Stimulated activated CD8-positive, alpha-beta memory T cell treated with anti-CD3 and anti-CD28 coated beads, Interleukin-12 subunit alpha, Interleukin-12 subunit beta, amount 100 ng/mL, for 1 hour (primary cell): ENCODE results near the gene PPFIBP2.

Source experiments
- DNase-seq: peaks from one replicate; pipeline ENCODE4 v3.0.0-alpha.2; 2020; ENCODE audit warnings: low read depth

The PPFIBP2 gene

DNA sequence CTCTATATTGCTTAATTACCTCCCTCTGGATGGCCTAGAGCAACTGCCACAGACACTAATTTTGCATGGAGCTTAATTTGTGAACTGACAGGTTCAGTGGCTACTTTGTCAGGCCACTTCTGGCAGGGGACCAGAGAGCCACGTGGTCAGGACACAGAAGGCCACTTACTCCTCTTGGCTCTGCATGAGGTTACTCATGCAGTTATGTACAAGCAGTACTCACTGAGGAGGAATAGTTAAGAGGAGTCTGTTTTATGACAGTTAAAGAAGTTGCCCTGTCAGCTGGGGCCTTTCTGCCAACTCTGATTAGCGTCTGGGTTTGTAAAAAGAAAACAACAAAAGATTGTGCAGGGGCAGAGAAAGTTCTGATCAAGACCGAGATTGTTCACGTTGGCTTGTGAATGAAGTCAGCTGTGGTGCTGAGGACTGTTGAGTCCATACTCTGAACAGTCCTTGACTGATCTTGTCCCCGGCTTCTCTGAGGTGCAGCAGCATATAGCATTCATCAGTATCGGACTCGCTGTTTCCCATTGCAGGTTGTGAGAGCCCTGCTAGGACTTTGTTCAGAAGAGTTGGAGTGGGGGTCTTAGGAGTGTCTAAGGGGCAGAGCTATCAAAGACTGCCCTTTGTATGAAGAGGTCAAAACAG lies 41.4 kb downstream of the PPFIBP2 start:
- DNase-seq = no peak

DNA sequence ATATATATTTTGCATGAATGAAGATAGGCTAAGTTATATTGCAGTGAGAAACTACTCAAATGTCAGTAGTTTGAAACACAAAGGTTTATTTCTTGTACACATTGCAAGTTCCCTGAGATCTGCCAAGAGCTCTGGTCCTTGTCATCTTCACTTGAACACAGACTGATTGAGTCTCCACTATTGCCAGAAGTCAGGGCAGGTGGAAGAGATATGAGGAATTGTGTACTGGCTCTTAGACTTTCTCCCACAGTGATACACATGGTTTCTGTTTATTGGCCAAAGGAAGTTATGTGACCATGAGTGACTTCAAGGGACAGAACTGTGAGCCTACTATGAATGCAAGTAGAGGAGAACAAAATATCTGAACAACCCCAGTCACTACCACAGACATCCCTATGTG lies 44.2 kb downstream of the PPFIBP2 start:
- no peak for DNase-seq

DNA sequence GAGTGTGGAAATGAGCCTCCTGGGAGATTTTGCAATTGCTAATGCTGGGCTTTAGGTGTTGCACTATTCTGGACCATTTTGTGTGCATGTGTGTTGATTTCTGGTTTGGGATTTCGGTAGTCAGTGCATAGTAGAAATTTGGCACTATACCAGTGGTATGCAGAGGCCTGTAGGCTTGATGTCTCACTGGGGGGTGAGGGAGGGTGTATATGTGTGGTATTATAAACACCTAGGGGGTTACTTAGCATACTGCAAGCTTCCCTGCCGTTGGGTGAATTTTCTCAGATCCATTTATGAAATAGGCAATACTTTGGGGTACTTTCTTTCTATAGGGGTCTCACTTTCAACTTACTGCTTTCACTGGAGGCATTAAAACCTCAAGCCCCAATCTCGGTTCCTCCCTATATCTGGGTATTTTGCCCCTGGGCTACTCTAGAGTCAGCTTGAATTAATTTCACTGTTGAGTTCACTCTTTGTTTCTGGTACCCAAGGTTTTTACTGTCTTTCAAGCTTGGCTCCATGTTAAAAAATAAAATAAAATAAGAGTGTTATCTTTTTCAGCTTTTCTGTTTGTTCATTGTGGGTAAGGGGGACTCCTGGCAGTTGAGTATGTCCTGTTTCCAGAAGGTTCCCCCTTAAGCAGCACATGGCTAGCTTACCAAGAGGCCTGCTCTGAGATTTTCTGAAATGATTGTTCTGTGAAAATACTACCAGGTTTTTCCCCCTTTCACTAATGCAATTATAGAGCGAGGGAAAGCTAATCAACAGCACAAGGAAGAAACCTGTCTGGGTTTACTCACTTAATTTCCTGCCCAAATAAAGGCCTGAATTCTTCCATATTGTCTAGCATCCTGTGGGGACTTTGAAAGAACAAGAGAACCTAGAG lies 45.8 kb downstream of the PPFIBP2 start:
- no peak for DNase-seq

DNA sequence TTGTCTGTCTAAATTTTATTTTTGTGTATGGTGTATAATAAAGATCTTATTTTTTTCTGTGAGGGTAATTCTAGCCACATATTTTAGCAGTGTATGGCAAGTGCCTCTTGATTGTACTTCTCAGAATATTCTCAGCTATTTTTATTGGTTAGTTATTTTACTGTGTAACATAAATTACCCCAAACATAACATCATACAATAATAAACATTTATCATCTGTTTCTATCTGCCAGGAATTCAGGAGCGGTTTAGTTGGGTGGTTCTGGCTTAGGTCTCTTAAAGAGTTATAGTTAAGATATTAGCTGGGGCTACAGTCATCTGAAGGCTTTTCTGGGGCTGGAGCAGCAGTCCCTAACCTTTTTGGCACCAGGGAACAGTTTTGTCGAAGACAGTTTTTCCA lies 47.8 kb downstream of the PPFIBP2 start:
- DNase-seq = no peak

DNA sequence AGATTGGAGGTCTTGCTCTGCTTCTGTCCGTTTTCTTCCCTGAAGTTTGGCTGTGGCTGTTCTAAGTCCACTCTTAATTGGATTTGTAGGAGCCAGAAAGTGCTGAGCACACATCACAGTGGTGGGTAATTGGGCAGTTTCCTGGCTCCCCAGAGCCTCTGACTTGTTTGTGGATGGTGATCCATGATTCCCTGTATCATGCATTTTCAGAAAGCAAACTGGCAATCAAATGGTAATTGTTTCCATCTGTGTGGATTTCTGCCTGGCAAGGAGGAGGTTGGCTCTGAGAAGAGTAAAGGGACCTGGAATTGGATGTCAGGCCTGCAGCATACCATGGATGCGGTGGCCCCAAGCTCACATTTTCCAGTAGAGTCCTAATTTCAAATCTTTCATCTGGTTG lies 49.5 kb downstream of the PPFIBP2 start:
- no peak for DNase-seq

DNA sequence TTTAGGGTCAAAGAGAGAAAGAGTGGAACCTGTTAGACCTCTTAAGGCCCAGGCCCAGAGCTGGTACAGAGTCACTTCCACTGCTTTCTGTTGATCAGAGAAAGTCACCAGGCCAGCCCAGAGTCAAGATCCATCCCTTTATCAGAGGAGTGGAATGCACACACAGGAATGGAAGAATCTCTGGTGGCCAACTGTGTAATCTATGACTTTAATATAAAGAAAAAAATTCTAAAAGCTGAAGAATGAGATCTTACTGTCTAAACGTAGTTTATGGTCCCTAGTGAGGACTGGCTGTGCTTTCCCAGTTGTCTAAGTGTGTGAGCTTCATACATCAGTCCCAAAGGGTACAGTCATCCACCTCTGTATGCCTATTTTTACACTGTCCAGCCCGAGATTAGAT lies 51.0 kb downstream of the PPFIBP2 start:
- DNase-seq = no peak

DNA sequence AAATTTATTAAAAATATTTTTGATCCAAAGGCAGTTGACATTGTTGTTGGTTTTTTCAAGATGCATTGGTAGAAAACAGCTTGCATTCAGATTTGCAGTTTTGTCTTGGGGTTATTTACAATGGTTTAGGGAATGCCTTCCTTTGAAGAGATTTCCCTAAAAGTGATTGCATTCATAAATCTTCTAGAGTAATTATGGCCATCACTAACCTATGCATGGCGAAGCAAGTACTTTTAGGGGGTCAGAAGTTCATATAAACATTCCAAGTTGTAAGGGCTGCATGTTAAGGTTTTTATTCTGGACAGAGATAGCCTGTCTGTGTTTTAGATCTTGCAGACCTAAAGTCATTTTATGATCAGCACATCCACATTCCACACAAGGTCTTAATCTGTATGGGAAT lies 53.5 kb downstream of the PPFIBP2 start:
- no peak for DNase-seq

DNA sequence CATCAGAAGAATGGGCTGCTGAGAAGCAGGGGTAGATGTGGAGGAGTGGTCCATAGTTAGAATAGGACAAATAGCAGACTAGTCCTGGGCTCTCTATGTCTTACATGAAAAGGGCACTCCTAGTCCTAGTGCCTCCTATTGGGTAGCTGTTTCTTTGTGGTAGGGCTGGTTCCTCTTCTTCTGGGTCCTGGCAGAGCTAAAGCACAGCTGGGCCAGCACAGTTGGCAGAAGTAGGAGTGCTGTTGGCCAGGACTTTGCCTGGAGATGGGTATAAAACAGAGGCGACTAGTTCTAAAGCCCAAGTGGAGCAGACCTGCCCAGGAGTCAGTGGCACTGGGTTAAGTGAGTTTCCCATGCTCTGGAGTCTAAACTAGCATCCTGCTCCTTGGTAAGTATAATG lies 55.2 kb downstream of the PPFIBP2 start:
- no peak for DNase-seq

DNA sequence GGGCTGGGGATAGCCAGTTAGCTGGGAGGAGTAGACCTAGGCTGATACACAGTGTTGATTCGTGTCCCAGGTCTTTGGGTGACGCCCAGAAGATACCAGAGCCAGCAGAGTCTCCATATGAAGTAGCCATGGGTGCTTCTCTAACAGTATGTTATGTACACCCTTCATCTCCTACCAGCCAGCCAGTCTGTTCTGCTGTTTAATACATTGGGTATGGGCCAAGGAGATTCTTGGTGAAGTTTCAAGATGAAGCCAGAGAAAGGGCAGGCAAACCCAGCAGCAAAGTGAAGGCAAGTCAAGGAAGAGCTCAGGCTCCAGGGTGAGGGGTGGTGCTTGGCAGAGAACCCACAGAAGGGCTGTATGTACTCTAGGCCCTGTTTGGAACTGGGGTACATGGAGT lies 56.4 kb downstream of the PPFIBP2 start:
- DNase-seq = no peak

DNA sequence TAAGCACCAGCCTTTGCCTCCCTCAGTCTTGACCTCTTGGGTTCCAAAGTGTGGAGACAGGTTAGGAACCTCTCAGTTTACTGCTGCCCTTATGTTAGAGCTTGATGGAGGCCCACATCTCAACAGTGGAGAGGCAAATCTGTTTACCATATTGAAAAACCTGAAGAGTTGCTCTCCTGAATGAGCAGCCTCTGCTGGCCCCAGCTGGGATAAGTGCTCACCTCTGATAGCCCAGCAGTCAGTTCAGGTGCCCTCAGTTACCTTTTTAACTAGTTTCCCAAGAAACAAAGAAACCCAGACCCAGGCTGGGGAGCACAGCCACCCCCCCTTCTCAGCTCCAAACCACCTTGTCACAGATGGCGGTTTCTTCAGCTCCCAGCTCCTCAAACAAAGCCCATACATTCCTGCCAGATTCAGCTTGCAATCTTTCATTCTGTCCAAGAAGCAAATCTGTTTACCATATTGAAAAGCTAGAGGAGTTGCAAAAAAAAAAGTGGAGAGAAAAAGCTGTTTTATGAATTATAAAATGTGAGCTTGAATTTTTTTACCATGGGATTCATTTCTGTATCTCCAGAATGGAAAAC lies 57.2 kb downstream of the PPFIBP2 start:
- no peak for DNase-seq

DNA sequence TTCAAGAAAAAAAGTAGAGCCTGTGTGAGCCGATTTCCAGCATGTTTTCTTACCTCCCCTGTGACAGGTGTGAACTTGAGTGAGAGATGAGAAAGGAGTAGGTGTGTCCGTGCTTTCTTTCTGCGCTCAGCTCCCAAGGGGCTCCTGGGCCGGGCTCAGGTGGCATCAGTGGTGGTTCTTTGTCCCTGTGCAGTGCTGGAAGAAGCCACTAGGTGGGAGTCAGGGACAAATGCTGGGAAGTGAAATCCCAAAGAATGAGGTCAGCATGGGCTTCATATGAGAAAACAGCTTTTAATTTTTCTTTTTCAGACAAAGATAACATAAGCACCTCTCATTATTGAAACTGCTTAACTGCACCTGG lies 57.8 kb downstream of the PPFIBP2 start:
- DNase-seq = no peak

DNA sequence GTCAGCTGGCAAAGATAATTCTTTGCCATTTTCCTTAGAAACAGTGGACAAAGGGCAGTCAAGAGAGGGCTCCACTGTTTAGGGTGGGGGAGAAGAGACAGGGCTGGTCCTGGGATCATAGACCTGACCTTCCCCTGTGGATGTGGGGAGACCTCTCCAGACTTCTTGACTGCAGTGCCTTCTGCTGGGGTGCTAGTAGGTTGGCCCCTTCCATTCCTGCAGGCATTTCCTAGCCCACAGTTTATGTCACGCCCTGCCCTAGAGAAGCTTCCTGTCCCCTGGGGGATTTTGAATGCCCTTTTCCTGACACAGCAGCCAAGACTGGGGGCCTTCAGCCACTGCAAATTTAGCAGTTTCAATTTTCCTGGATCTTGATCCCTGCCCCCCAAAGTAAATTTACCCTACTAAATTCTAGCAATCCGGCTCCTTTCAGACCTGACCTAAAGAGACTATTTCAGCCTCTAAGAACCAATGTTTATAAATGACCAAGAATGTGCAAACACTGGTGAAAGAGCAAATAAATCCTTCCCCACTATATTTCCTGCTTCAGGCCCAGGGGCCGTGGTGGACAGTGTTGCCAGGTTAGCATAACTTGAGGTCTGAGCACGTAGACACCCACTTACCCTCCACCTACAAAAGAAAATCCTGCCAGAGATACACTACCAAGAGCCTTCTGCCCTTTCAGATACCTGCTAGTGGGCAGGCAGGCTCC lies 58.4 kb downstream of the PPFIBP2 start:
- no peak for DNase-seq

DNA sequence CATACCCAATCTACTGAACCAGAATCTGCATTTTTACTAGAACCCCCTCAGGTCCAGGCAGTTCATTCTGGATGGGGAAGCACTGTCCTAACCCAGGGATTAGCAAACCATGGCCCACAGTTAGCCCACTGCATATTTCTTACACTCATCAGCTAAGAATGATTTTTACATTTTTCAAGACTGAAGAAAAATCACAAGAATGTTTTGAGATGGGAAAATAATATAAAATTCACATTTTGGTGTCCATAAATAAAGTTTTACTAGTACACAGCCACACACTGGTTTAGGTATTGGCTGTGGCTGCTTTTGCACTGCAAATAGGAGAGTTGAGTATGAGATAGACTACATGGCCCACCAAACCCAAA lies 59.4 kb downstream of the PPFIBP2 start:
- DNase-seq = no peak

DNA sequence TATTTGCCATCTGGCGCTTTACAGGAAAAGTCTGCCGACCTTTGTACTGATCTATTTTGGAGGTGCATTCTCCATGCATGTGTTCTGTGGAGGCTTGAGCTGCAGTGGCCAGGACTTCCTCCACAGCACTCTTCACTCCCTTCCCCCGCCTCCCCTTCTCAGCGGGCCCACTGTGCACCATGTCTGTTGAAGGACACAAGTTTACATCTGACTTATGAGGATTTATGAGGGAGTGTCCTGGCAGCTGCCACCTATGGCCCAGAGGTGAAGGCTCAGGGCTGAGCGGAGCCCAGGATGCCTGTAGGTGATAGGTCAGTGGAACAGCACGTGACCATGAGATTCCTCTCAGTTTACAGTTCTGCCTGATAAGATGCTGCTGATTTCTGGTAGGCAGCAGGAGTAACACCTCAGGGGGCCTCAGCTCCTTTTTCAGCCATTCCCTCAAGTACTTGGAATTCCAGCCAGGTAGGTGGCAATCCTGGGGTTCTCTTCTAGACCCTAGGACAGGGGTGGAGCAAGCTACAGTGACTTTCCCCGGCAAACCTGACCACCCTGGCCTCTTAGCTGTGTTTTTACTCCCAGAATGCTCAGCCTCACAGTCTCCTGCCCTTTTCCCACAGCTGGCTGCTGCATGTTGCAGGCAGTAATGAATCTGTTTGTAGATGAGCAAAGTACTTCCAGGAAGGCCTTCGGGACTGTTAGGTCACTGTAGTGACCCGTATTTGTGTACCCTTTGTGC lies 59.9 kb downstream of the PPFIBP2 start:
- no peak for DNase-seq

DNA sequence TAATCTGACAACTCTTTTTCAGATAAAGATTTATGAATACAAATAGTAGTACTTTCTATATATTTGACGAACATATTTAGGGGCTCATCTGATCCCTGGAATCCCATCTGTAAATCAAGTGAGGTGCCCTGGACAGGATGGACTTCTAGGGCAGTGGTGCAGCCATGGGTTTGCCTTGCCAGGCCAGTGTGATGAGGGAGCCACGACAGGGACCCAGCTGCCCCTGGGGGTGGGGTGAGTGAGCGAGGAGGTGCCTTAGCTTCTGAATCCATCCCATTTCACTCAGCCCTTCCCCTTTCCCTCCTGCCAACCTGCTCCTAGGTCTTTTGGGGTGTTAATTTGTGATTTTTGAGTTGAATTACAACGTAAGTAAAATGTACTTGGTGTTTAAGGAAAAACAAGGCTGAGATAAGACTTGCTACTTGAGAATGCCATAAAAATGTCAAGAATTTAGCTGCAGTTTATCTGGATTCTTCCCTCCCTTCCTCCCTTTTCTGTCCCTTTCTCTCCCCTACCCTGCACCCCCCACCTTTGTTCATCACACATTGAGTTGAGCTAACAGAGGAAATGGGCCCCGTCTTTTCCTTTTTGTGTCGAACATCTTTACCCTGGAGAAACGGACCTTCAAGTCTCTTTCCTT lies 60.8 kb downstream of the PPFIBP2 start:
- no peak for DNase-seq

DNA sequence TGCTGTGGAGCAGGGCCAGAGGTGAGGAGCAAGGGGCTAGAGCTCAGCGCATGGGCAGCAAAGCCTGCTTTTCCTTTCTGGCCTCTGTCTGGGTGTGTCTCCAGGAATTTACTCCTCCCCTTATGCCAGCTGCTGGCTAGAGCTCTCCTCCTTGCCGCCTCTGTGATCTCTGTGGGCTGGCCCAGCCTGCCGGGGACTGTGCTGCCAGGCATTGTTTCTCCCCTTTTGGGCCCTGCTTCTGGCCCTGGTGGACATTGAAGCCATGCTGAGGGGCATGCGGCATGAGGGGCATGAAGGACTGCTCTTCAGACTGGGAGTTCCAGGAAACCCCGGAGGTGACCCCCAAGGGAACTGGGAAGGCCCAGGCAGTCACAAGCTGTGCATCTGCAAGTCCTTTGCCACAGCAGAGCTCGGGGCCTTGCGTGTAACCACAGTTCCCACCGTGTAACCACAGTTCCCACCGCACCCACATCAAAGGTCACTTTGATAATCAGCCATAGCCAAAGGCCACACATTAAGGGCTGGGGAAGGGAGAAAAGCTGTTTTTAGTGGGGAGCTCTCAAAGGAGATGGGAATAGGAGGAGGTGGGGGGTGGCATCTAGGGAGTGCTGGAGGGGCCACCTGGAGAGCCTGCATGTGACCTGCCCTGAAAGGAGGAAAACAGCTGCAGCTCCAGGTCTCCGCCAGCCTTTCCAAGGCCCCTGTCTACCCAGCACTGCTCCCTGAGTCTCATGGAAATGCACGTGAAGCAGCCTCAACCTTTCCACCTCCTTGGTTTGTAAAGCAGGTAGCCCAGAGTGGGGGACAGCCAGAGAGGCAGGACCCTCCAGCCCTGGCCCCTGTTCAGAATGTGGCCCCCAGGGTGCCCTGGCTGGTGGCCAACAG lies 62.3 kb downstream of the PPFIBP2 start:
- DNase-seq = no peak

DNA sequence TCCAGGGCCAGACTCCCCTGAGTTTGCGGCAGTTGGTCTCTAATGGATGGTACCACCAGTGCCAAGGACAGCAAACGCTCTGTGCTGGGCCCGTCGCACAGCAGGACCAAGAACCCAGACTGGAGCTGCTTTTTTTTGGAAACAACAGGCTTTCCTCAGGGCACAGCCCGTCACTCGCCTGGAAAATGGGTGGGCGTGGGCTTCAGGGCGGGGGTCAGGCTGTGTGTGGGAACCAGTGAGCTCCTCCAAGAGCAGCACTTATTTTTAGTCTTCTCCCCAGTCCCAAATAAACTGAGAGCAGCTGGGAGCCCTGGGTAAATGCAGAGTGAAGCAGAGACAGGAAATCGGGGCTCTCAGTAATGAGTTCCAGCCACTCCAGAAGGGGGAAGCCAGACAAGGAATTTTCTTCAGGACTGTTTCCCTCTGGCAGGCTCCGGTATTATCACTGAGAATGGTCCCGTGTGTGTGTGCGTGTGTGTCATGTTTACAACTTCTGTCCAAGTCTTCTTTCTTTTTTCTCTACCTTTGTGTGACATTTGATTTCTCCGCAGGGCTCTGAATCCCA lies 63.0 kb downstream of the PPFIBP2 start:
- DNase-seq = no peak

DNA sequence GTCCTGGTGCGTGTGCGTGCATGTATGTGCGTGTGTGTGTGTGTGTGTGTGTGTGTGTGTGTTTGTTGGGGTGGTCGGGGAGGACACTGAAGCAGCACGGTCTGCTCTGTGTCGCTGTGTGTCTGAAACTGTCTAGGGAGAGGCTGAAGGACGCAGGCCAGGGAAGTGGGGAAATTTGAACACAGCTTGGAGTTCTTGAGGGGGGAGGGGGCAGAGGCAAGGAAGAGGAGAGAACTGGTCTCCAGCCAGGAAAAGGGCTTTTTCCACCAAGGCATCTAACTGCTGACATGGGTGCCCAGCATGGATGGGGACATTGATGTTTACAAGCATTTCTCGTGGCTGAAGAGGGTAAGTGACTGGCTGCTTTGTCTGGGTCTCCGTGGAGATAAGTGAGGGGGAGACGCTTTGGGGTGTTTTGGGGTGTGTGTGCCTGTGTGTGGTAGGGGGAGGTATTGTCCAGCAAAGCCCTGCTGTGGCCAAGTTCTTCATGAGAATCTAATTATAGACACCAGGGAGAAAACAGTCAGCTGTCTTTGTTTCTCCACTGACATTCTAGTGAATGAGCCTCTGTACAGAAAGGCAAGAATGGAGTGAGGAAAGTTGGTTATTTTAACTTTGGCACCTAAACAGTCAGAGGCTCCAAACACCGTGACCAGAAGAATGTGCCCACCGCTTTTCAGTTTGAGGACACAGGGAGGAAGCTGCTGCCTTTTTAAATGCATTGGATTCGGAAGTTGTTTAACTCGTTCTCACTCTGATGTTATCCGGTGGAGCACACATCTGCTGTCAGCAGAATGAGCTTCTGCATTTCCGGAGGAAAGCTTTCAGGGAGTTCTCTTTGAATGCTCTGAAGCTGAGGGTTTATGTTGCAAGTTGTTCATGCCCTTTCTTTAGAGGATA lies 63.7 kb downstream of the PPFIBP2 start:
- no peak for DNase-seq

DNA sequence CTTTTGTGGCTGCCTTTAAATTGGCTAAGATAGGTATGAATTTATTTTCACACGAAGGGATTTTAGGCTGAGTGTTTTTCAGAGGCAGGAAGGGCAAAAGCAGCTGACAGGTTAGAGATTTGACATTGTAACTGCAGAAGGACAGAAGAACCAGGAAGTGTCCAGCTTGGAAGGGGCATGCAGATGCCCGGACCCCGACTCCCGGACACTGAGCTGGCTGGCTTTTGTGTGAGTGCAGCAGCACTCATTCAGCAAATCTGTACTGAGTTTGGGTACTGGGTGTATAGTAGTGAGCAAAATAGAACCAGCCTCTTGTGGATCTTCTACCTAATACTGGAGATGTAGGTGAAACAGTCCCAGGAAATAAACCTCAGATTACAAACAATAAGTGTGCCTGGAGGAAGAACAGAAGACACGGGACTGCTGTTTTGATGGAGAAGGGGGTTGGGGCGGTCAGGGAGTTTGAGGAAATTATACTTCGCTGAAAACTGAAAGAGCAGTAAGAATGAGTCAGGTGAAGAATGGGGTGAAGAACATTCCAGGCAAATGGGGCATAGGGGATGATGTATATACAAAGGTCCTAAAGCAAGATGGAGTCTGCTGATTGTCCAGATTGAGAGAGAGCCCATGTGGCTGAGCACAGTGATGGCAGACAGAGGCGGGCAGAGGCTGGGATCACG lies 64.6 kb downstream of the PPFIBP2 start:
- no peak for DNase-seq
